ENCODE results near the gene PRB4.
"Not testable (repeated sequence)": the region's sequence is repeated elsewhere in the genome, so short reads cannot be mapped to it uniquely, and the experiment has no call there.

PRB4 gene

DNA sequence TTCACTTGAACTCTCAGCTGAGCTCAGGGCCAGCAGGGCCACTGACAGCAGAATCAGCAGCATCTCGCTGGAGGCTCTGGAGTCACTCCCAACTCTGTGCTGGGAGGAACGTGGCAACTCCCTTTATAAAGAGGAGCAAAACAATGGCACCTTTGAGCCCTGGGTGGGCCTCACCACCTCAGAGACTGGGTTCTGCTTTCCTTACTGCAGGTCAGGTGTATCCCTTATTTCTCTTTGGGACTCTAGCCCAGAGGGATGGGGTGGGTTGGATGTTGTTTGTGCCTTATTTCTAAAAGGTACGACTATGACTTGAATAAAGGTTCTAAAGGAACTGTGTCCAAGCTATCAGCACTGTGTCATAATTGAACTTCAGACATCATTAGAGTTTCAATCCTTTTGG is at the start of gene PRB4:
Gene PRB4 (minus strand): TSS at position 101 of the 400 bp plus-strand sequence. CDS start 38 bp downstream, at position 63.
- no peak for DNase-seq (ENCODE audit: low read depth, low spot score)

DNA sequence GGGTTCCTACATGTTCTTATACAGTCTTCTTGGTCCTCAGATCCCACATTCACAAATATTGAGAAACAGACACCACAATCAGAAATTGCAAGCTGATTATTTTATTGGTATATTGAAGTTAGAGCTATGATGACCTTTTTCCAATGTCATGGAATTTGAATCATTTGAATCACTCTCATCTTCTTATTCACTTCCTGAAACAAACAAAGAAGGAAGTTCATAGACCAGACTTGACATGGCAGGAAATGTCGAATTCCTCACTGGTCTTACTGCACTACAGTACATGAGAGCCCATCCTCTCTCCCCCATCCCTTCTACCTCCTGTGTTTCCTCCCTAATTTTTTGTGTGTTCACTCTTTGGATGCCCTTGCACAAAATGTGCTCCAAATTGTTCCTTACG is 41.5 kb upstream of the PRB4 start:
- DNase-seq (ENCODE audit: low read depth, low spot score), result not testable (repeated sequence)

DNA sequence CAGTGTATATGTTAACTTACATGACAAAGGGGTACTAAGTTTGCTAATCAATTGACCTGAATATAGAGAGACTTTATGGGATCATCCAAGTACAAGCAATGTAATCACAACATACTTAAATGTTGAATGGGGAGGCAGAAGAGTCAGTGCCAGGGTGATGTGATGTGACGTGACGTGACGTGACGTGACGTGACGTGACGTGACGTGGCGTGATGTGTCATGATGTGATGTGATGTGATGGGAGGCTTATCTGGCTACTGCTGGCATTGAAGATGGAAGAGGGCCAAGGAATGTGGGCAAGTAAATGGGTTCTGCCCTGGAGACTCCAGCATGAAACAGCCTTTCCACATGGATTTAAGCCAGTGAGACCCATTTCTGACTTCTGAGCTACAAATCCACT is 38.2 kb upstream of the PRB4 start:
- DNase-seq (ENCODE audit: low read depth, low spot score), result no peak

DNA sequence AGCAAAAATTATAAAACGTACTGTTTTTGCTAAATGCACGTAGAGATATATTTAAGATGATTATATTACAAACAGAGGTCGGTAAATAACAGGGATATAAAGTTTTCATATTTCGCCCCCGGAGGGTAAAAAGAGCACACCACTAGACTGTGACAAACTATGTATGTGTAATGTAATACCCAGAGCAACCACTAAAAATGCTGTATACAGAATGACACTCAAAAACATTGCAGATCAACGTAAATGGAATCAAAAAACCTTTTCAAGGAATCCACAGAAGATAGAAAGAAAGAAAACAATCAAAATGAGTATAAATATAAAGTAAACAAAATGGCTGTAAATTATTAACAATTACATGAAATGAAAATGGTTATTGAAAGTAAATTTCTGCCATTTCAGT is 37.6 kb upstream of the PRB4 start:
- DNase-seq (ENCODE audit: low read depth, low spot score), result no peak

DNA sequence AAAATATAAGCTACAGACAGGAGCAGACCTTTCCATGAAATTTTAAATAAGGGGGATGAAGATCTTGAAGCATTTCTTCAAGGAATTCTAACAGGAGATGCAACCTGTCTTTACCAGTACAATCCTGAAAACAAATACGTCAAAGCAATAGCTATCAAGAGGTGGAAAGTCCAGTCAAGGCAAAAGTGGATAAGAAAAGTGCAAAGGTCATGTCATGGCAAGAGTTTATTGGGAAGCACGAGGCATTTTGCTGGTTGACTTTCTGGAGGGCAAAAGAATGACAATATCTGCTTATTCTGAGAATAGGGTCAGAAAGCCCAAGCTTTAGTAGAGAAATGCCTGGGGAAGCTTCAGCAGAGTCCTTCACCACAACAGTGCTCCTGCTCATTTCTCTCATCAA is 34.3 kb upstream of the PRB4 start:
- DNase-seq (ENCODE audit: low read depth, low spot score), result no peak

DNA sequence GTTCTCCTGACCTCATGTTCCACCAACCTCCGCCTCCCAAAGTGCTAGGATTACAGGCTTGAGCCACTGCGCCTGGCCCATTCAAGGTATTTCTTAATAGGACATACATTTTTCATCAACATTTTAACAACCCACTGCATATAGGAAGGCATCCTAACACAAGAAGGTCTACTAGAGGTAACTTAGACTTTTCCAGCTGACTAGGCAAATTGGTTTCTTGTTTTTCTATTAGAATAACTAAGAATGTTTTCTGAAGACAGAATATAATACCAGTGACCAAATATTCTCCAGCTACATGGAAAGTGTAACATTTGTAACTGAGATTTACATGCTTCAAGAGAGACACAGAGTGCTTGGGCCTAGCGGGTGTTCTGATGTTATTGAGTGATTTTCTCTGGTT is 14.2 kb upstream of the PRB4 start:
- no peak for DNase-seq (ENCODE audit: low read depth, low spot score)

DNA sequence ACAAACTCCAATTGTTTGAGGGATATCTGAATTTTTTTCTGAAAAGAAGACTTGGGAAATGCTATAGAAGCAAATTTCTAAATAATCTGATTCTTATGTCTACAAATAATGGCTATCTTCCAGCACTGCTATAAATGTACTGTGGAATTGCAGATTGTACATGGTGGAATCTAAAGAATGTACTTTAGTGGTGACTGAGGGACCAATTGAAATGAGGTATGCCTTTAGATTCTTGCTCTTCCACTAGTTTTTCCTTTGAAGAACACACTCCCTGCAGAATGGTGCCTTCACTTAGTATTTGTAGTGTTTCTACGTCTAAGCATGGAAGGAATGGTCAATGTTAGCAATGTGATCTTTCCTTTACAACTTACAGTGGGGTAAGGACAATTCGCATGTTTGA is 11.7 kb upstream of the PRB4 start:
- no peak for DNase-seq (ENCODE audit: low read depth, low spot score)

DNA sequence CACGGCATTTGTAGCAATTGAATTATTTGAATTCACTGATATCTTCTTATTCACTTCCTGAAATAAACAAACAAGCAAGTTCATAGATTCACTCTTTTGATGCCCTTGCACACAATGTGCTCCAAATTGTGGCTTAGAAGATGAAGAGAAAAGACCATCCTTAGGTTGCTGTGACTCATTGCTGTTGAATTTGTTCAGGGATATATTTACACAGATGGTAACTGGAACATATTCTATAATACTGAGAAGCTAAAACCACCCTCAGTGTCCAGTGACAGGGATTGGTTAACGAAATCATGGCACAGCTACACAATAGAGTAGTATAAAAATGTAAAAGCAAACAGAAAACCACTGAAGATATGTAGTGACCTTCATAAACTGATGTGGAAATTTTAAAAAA is 3.1 kb downstream of the PRB4 start:
- DNase-seq (ENCODE audit: low read depth, low spot score), result no peak

DNA sequence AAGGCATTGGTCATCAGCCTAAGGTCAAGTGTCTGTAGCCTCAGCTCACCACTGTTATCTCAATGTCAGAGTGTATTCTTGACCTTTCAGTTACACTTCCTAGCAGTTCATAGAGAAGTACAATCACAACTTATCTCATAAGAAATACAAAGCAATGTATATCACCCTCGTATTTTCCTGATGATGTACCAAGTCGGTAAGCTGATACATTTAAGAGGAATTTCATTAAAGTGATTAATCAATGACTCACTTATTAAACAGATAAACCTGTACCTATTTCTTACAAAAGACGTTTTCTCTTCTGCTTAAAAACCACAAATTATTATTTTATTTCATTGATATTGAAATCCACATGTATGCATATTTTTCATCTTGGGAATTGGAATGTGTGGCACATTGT is 36.8 kb downstream of the PRB4 start:
- DNase-seq (ENCODE audit: low read depth, low spot score), result no peak

DNA sequence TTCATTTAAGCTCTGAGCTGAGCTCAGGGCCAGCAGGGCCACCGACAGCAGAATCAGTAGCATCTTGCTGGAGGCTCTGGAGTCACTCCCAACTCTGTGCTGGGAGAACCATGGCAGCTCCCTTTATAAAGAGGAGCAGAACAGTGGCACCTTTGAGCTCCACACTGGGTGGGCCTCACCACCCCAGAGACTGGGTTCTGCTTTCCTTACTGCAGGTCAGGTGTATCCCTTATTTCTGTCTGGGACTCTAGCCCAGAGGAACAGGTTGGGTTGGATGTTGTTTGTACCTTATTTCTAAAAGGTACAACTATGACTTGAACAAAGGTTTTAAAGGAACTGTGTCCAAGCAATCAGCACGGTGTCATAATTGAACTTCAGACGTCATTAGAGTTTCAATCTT is 40.6 kb downstream of the PRB4 start, which contains the start of gene PRB3:
Gene PRB3 (minus strand): TSS at position 101 of the 400 bp plus-strand sequence. CDS start 38 bp downstream, at position 63.
- DNase-seq (ENCODE audit: low read depth, low spot score), result no peak

DNA sequence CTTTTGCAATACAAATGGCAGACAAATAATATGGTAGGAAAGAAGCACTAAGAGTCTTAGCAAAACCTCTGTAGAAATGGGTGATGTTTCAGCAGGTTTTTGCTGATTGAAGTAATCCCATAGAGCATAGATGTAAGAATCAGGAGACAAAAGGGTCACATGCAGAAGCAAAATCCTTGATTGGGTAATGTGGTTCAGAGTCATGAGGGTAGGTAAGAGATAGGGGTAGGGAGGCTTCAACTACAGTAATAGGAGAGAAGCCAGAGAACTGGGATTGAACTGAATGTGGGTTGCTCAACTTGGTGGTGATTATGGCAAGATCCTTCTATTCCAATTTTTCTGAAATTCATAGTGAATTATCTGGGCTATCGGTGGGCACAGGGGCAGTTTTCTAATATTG is 45.7 kb downstream of the PRB4 start:
- no peak for DNase-seq (ENCODE audit: low read depth, low spot score)
